ENCODE measurements around the gene TOLLIP. TPM values are rescaled to one million over a fixed set of nuclear protein-coding genes. Genes with fewer than 3 reads are reported as not detected.

TOLLIP gene
- total and polyA plus RNA-seq, 2 of the 4 experiments (the other 2 are of a cell fraction): 19.7 to 42.9 TPM

DNA sequence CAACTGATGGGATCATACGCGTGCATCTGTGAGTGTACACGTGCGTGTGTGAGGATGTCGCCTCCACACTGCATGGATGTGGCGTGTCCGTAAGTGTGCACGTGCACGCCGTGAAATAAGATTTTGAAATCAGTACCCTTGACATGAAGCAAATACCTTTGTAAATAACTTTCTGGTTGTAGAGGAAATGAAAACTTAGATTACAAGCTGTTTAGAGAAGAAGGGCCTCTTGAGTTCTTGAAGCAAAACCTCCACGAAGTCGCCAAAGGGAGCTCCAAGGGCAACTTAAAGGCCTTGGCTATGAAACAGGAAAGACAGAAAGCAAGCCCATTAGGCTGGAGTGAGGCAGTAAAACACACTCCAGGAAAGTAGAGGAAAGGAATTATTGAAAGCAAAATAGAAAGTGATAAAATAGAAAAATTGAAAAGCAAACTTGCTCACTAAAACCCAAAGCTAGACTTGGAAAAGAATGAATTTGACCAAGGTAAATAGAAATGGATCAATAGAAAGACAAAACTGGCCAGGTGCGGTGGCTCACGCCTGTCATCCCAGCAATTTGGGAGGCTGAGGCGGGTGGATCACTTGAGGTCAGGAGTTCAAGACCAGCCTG, 29.7 kb upstream of the TOLLIP start:
- in situ Hi-C loops (cut with MboI; ENCODE audit: low sequenced_read_pairs): no loop called here
- CTCF ChIA-PET: no interaction called here
- Histone ChIP-seq H3K9me3 (ENCODE audit: control insufficient read depth, insufficient read depth, low read length) (no peaks in the 10 kb centered on the region), H2BK15ac (ENCODE audit: low read depth, low read length) (no peak overlapping the region), H3K23ac (ENCODE audit: low read depth, low read length) (no peak overlapping the region), H3K9ac (ENCODE audit: low read depth, low read length) (no peak overlapping the region), H2AFZ (replicated peaks; ENCODE audit: low read length, poor library complexity) (no peak overlapping the region), H2AK5ac (ENCODE audit: low read depth, low read length) (no peak overlapping the region), H2BK120ac (ENCODE audit: low read depth, low read length) (no peak overlapping the region), H3K56ac (ENCODE audit: extremely low read depth, insufficient read depth, low read length) (no peak overlapping the region), H4K5ac (ENCODE audit: low read depth, low read length) (no peak overlapping the region), H2AK9ac (replicated peaks; ENCODE audit: low read depth, low read length, poor library complexity) (no peak overlapping the region), H3K18ac (ENCODE audit: low read depth, low read length) (no peak overlapping the region), H4K91ac (ENCODE audit: insufficient read depth, low read depth, low read length) (no peak overlapping the region), H3K36me3 (ENCODE audit: control insufficient read depth, insufficient read depth, low read length) (no peaks in the 10 kb centered on the region), H4K20me1 (ENCODE audit: insufficient read depth, low read length) (no peaks in the 10 kb centered on the region), H3K14ac (replicated peaks; ENCODE audit: low read depth, low read length) (no peak overlapping the region), H3K4ac (ENCODE audit: low read depth, low read length) (no peak overlapping the region), H3K27me3 (ENCODE audit: control insufficient read depth, insufficient read depth, low read length) (peaks cover 8% of the 10 kb centered on the region), H3K27ac (ENCODE audit: insufficient read depth, low read length) (no peak overlapping the region), H3K9me1 (ENCODE audit: insufficient read depth, low read length) (peaks cover 4% of the 10 kb centered on the region; the same call in 1 of the 2 replicates), H2BK5ac (ENCODE audit: low read depth, low read length, poor library complexity, severe bottlenecking) (no peak overlapping the region), H3K79me1 (ENCODE audit: low read depth in 1 of 2, low read length in 2 of 2) (no peaks in the 10 kb centered on the region), H2BK20ac (ENCODE audit: low read depth, low read length) (no peak overlapping the region), H4K8ac (ENCODE audit: low read depth in 2 of 2, low read length in 2 of 2) (no peak overlapping the region), H3K4me2 (ENCODE audit: low read depth, low read length) (no peak overlapping the region), H3K4me1 (ENCODE audit: control insufficient read depth, insufficient read depth, low read length) (peaks cover 7% of the 10 kb centered on the region; the same call in 1 of the 2 replicates), H3K4me3 (ENCODE audit: insufficient read depth, low read depth, low read length) (no peak overlapping the region)
- no TSS peak for BruUV-seq (replicated peaks)
- dilution Hi-C loops (cut with HindIII; ENCODE audit: low sequenced_read_pairs, unreplicated experiment): no loop called here
- intact Hi-C loops (cut with micrococcal nuclease): no loop called here
- no peak for TF ChIP-seq MAFK (IDR thresholded peaks at IDR 0.05; ENCODE audit: low read depth, low read length)
- no peak for TF ChIP-seq CEBPB (IDR thresholded peaks at IDR 0.05; ENCODE audit: low read depth, low read length)
- TF ChIP-seq POLR2A (IDR thresholded peaks at IDR 0.05; ENCODE audit: low read depth, low read length): no peak
- TF ChIP-seq MXI1 (IDR thresholded peaks at IDR 0.05; ENCODE audit: borderline replicate concordance, low read depth, low read length): no peak
- TF ChIP-seq, protein P1, sequence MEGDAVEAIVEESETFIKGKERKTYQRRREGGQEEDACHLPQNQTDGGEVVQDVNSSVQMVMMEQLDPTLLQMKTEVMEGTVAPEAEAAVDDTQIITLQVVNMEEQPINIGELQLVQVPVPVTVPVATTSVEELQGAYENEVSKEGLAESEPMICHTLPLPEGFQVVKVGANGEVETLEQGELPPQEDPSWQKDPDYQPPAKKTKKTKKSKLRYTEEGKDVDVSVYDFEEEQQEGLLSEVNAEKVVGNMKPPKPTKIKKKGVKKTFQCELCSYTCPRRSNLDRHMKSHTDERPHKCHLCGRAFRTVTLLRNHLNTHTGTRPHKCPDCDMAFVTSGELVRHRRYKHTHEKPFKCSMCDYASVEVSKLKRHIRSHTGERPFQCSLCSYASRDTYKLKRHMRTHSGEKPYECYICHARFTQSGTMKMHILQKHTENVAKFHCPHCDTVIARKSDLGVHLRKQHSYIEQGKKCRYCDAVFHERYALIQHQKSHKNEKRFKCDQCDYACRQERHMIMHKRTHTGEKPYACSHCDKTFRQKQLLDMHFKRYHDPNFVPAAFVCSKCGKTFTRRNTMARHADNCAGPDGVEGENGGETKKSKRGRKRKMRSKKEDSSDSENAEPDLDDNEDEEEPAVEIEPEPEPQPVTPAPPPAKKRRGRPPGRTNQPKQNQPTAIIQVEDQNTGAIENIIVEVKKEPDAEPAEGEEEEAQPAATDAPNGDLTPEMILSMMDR (conservative IDR thresholded peaks at IDR 0.05; ENCODE audit: low read depth, low read length): no peak
- TF ChIP-seq MAZ (IDR thresholded peaks at IDR 0.05; ENCODE audit: borderline replicate concordance, low read depth, low read length): no peak
- no peak for TF ChIP-seq FOS (IDR thresholded peaks at IDR 0.05; ENCODE audit: low read depth, low read length)
- TF ChIP-seq, protein P2, sequence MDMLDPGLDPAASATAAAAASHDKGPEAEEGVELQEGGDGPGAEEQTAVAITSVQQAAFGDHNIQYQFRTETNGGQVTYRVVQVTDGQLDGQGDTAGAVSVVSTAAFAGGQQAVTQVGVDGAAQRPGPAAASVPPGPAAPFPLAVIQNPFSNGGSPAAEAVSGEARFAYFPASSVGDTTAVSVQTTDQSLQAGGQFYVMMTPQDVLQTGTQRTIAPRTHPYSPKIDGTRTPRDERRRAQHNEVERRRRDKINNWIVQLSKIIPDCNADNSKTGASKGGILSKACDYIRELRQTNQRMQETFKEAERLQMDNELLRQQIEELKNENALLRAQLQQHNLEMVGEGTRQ (IDR thresholded peaks at IDR 0.05; ENCODE audit: low read depth, low read length): no peak
- TF ChIP-seq CHD1 (IDR thresholded peaks at IDR 0.05; ENCODE audit: low read depth, low read length): no peak
- TF ChIP-seq RAD21 (IDR thresholded peaks at IDR 0.05; ENCODE audit: low read length): no peak
- no peak for TF ChIP-seq RFX5 (IDR thresholded peaks at IDR 0.05; ENCODE audit: low read depth, low read length)
- no peak for TF ChIP-seq BHLHE40 (IDR thresholded peaks at IDR 0.05; ENCODE audit: low read depth, low read length)
- TF ChIP-seq, protein P3, sequence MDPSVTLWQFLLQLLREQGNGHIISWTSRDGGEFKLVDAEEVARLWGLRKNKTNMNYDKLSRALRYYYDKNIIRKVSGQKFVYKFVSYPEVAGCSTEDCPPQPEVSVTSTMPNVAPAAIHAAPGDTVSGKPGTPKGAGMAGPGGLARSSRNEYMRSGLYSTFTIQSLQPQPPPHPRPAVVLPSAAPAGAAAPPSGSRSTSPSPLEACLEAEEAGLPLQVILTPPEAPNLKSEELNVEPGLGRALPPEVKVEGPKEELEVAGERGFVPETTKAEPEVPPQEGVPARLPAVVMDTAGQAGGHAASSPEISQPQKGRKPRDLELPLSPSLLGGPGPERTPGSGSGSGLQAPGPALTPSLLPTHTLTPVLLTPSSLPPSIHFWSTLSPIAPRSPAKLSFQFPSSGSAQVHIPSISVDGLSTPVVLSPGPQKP (IDR thresholded peaks at IDR 0.05; ENCODE audit: borderline replicate concordance, low read depth, low read length): no peak
- no peak for TF ChIP-seq NFE2L2 (IDR thresholded peaks at IDR 0.05; ENCODE audit: low read depth, low read length)
- no peak for TF ChIP-seq SMC3 (IDR thresholded peaks at IDR 0.05; ENCODE audit: low read depth, low read length)
- TF ChIP-seq RCOR1 (IDR thresholded peaks at IDR 0.05; ENCODE audit: insufficient replicate concordance, low read length): no peak
- 85% methylated on average over 7 of the region's 15 CpGs; no CpG with 5 or more reads in 1 of the 2 experiments for WGBS, 2 experiments (ENCODE audit: extremely low coverage in 2 of 2, insufficient read length in 1 of 2)
- DNase-seq (no peak), ATAC-seq (ENCODE audit: low read depth) (no peak)
- POLR2A ChIA-PET (ENCODE audit: unreplicated experiment): no interaction called here

All from IMR-90 (cell line).